ENCODE data around the gene TMEM128. TPM values are rescaled to one million over a fixed set of nuclear protein-coding genes. Genes with fewer than 3 reads are reported as not detected.

The TMEM128 gene
- polyA plus RNA-seq, 1 experiment, result 44.0 TPM

DNA sequence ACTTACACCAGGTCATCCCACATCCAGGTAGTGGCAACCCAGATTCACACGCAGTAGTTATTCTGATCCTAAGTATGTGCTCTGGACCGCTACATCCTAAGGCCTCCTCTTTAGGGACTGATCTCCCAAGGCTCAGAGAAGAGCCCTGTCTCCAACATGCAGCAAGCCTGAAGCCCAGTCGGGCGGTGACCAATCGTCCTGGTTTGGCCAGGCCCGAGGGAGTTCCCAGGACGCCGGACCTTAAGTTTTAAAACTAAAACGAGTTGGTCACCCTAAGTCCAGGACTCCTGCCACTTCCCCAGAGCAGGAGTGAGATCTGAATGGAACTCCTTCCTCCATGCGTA lies 41.5 kb upstream of the TMEM128 start:
- DNase-seq (ENCODE audit: low read depth, low spot score), result no peak
- ChIA-PET CTCF (no interaction called here), POLR2A (interaction anchor here (1.3 to 1.5 kb wide), 2 partner anchors 9 to 150 kb away, joined by 3 read pairs; no protein-coding TSS in a partner anchor)
- Histone ChIP-seq H3K4me3 (ENCODE audit: low read depth, low read length) (peak overlapping the region; percentile 96), H3K9me3 (ENCODE audit: control insufficient read depth, insufficient read depth, low read length) (peaks cover 5% of the 10 kb centered on the region; the same call in 1 of the 2 replicates), H3K27me3 (ENCODE audit: control insufficient read depth, insufficient read depth, low read length) (no peaks in the 10 kb centered on the region), H3K27ac (ENCODE audit: low read depth, low read length) (peak overlapping the region; percentile 31)
- TF ChIP-seq, protein P1, sequence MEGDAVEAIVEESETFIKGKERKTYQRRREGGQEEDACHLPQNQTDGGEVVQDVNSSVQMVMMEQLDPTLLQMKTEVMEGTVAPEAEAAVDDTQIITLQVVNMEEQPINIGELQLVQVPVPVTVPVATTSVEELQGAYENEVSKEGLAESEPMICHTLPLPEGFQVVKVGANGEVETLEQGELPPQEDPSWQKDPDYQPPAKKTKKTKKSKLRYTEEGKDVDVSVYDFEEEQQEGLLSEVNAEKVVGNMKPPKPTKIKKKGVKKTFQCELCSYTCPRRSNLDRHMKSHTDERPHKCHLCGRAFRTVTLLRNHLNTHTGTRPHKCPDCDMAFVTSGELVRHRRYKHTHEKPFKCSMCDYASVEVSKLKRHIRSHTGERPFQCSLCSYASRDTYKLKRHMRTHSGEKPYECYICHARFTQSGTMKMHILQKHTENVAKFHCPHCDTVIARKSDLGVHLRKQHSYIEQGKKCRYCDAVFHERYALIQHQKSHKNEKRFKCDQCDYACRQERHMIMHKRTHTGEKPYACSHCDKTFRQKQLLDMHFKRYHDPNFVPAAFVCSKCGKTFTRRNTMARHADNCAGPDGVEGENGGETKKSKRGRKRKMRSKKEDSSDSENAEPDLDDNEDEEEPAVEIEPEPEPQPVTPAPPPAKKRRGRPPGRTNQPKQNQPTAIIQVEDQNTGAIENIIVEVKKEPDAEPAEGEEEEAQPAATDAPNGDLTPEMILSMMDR (IDR thresholded peaks at IDR 0.05; ENCODE audit: low read depth, low read length), result no peak

DNA sequence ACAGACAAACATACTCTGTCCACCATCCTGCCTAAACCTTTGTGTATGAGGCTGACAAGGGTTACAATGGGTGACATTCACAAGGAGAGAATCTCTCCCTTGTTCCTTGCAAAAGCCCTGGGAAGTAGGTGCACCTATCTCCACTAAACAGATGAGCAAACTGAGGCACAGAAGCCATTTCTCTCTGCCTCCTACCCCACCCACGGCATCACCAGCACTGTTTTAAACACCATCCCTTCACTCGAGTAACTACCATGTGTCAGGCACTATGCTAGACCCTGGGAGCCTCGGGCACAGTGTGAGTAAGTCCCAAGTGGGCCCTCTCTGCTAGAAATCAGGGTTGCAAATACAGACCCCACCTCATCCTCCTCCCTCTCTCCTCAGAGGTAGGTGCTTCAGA lies 41.0 kb upstream of the TMEM128 start:
- peak overlapping the region; percentile 96 for H3K4me3 ChIP-seq (ENCODE audit: low read depth, low read length)
- no peaks in the 10 kb centered on the region for H3K27me3 ChIP-seq (ENCODE audit: control insufficient read depth, insufficient read depth, low read length)
- DNase-seq (ENCODE audit: low read depth, low spot score), result no peak
- CTCF ChIA-PET, result interaction anchor here (0.6 kb wide), 1 partner anchor 1201 kb away, joined by 3 read pairs; no protein-coding TSS in a partner anchor
- TF ChIP-seq, protein P1 (IDR thresholded peaks at IDR 0.05; ENCODE audit: low read depth, low read length), result no peak
- H3K27ac ChIP-seq (ENCODE audit: low read depth, low read length), result no peak overlapping the region
- H3K9me3 ChIP-seq (ENCODE audit: control insufficient read depth, insufficient read depth, low read length), result peaks cover 5% of the 10 kb centered on the region; the same call in 1 of the 2 replicates
- POLR2A ChIA-PET, result no interaction called here

DNA sequence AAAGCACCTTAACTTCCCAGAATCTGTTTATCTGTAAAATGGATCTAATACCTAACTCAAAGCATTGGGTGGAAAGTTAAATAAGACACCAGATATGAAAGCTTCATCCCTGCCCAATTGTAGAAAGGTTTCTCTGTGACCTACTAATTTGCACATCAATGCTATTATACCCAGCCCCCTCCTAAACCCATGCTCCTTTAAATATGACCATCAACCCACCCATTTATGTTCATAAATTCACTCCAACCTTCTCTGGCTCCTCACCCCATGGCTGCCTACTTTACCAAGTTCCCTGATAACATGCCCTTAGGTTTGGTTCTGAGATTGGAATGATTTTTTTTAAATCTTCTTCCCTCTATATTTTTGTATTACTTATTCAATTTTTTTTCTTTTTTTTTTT lies 40.1 kb upstream of the TMEM128 start:
- no peak overlapping the region for H3K4me3 ChIP-seq (ENCODE audit: low read depth, low read length)
- H3K27ac ChIP-seq (ENCODE audit: low read depth, low read length), result no peak overlapping the region
- ChIA-PET POLR2A (no interaction called here), CTCF (interaction anchor here (0.6 kb wide), 1 partner anchor 1202 kb away, joined by 3 read pairs; no protein-coding TSS in a partner anchor)
- H3K9me3 ChIP-seq (ENCODE audit: control insufficient read depth, insufficient read depth, low read length), result peaks cover 5% of the 10 kb centered on the region; the same call in 1 of the 2 replicates
- no peaks in the 10 kb centered on the region for H3K27me3 ChIP-seq (ENCODE audit: control insufficient read depth, insufficient read depth, low read length)
- TF ChIP-seq, protein P1 (IDR thresholded peaks at IDR 0.05; ENCODE audit: low read depth, low read length), result no peak
- no peak for DNase-seq (ENCODE audit: low read depth, low spot score)

DNA sequence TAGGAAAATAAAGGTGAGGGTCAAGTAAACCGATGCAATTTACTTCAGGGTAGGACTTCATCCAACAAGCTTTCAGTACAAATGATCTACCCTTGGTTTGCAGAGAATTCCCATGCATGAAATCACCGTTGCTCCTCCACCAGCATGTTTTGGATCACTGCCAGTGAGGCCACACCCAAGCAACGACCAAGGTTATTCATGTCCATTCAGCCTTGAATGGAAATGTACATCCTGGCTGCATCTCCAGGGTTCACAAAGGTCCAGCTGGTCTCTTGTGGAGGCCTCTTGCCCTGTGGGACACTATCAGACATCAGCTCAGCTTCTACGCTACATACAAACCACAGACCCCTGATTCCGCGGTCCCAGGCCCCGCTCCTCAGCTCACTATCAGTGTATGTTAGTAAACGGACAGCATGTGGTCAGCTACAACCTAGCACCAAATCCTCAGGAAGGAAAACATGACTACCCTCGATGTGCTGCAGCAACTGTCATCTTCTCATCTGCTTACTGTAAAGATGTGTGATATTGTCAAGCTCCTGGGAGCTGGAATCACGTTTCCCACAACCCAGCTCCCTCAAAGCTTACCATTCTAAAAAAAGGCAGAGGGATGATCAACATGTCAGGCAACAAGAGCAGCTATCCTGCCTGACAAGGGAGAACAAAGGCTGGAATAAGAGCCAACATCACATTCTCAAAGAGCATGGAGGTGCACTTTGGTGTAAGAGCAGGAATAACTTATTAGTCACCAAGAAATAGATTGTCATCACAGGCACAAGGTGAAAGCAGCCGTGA lies 37.0 kb upstream of the TMEM128 start:
- POLR2A ChIA-PET, result no interaction called here
- CTCF ChIA-PET, result interaction anchor here (0.6 kb wide), 1 partner anchor 804 kb away, joined by 3 read pairs; no protein-coding TSS in a partner anchor
- no peaks in the 10 kb centered on the region for H3K27me3 ChIP-seq (ENCODE audit: control insufficient read depth, insufficient read depth, low read length)
- DNase-seq (ENCODE audit: low read depth, low spot score), result no peak
- H3K4me3 ChIP-seq (ENCODE audit: low read depth, low read length), result no peak overlapping the region
- TF ChIP-seq, protein P1 (IDR thresholded peaks at IDR 0.05; ENCODE audit: low read depth, low read length), result no peak
- no peaks in the 10 kb centered on the region; the same call in 1 of the 2 replicates for H3K9me3 ChIP-seq (ENCODE audit: control insufficient read depth, insufficient read depth, low read length)
- H3K27ac ChIP-seq (ENCODE audit: low read depth, low read length), result no peak overlapping the region

DNA sequence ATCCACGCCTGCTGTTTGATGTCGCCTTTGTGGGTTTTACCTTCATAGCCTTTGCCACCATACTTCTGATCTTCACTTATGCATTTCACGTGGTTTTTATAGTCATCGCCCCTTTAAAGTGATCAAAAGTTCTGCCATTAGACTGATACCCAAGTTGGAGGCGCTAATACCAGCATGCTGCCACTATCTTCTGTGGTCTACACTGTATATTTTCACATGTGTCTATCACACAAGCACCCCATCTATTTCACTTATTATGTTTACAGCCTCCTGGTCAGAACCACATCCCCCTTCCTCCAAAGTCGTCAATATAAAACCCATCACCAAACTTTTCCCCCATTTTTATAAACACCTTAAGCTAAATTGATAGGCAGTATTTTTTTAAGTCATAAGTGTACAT lies 33.8 kb upstream of the TMEM128 start:
- no peak for DNase-seq (ENCODE audit: low read depth, low spot score)
- TF ChIP-seq, protein P1 (IDR thresholded peaks at IDR 0.05; ENCODE audit: low read depth, low read length), result no peak
- H3K9me3 ChIP-seq (ENCODE audit: control insufficient read depth, insufficient read depth, low read length), result no peaks in the 10 kb centered on the region
- H3K27ac ChIP-seq (ENCODE audit: low read depth, low read length), result no peak overlapping the region
- H3K27me3 ChIP-seq (ENCODE audit: control insufficient read depth, insufficient read depth, low read length), result no peaks in the 10 kb centered on the region
- ChIA-PET CTCF (interaction anchor here (1.3 kb wide), 1 partner anchor 22 kb away, joined by 3 read pairs; no protein-coding TSS in a partner anchor), POLR2A (no interaction called here)
- H3K4me3 ChIP-seq (ENCODE audit: low read depth, low read length), result no peak overlapping the region
